Mucosa of descending colon (tissue), 3 donors: ENCODE data around the gene EZH1. TPM values are rescaled to one million over a fixed set of nuclear protein-coding genes. Genes with fewer than 3 reads are reported as not detected.

Source experiments
- ATAC-seq: fragments of 200-7000 bp; cut with Tn5 transposase; one replicate; pipeline ENCODE4 v1.9.1; 2020; ENCODE audit warnings: mild to moderate bottlenecking, moderate library complexity
- DNase-seq, 3 donors: peaks; one replicate each; pipeline ENCODE4 v3.0.0-alpha.2; 2020
- H3K36me3 ChIP-seq: fragments of 200-600 bp; one replicate; pipeline ENCODE4 v1.8.0; 2021; ENCODE audit warnings: low read depth, mild to moderate bottlenecking
- H3K4me1 ChIP-seq: fragments of 200-600 bp; one replicate; pipeline ENCODE4 v1.8.0; 2021; ENCODE audit warnings: low read depth, mild to moderate bottlenecking
- H3K4me3 ChIP-seq: fragments of 200-600 bp; one replicate; pipeline ENCODE4 v1.8.0; 2021; ENCODE audit warnings: mild to moderate bottlenecking
- H3K9me3 ChIP-seq: fragments of 200-600 bp; one replicate; pipeline ENCODE4 v1.8.0; 2021; ENCODE audit warnings: mild to moderate bottlenecking
- CTCF ChIP-seq: fragments of 200-600 bp; IDR thresholded peaks from one replicate; pipeline ENCODE4 v1.8.0; 2022; ENCODE audit warnings: antibody characterized with exemption, mild to moderate bottlenecking
- intact Hi-C, 2 donors: fragments of 100-400 bp; cut with DNase I in 1 of 2; cut with micrococcal nuclease in 1 of 2; formaldehyde crosslinking; loops; one replicate each; pipeline versions ENCODE4 v1.11.0 to v1.11.1; 2022; cut with DNase I, micrococcal nuclease
- total RNA-seq, 3 donors: library from RNA; stranded (reverse); fragmentation: NEBNext Ultra II Directional in 2 of 3; extraction: Animal tissue kit (Norgen Biotek cat#: 25700) in 2 of 3; gene quantifications; one replicate each; pipeline versions ENCODE4 v1.2.1 to v1.2.4, GENCODE V29; 2021 to 2023
- donor health status: DM: no; HTN: no; CAD: no; lungs with moderate emphysema.
- donor health status: DM: no; HTN: no; CAD: no.
- donor health status: DM: no; HTN: yes; CAD: no.

The EZH1 gene
- total RNA-seq, 3 donors from 2014 or later, result 23.8 to 53.7 (median 31.7) TPM

GRCh38 chr17:42694524-42694923 is 50.3 kb downstream of the EZH1 start:
- no peak overlapping the region for H3K4me3 ChIP-seq
- DNase-seq (no peak), ATAC-seq (no peak)
- H3K36me3 ChIP-seq, result no peaks in the 10 kb centered on the region
- intact Hi-C loops, result no loop called here
- TF ChIP-seq CTCF, result no peak
- no peaks in the 10 kb centered on the region for H3K9me3 ChIP-seq
- no peaks in the 10 kb centered on the region for H3K4me1 ChIP-seq

- TF ChIP-seq CTCF, result no peak
- intact Hi-C loops, result no loop called here
- no peak for DNase-seq
- no peaks in the 10 kb centered on the region for H3K4me1 ChIP-seq
- no peaks in the 10 kb centered on the region for H3K36me3 ChIP-seq
- no peak for ATAC-seq
- H3K4me3 ChIP-seq, result no peak overlapping the region
- H3K9me3 ChIP-seq, result no peaks in the 10 kb centered on the region
Measured at GRCh38 chr17:42692489-42692888, 52.4 kb downstream of the EZH1 start.

- Histone ChIP-seq H3K9me3 (no peaks in the 10 kb centered on the region), H3K36me3 (no peaks in the 10 kb centered on the region), H3K4me1 (no peaks in the 10 kb centered on the region), H3K4me3 (no peak overlapping the region)
- ATAC-seq (no peak), DNase-seq (no peak)
- intact Hi-C loops, result no loop called here
- no peak for TF ChIP-seq CTCF
Measured at GRCh38 chr17:42691021-42691545, 53.8 kb downstream of the EZH1 start.

GRCh38 chr17:42690596-42690995 is 54.2 kb downstream of the EZH1 start:
- no peaks in the 10 kb centered on the region for H3K4me1 ChIP-seq
- no peaks in the 10 kb centered on the region for H3K36me3 ChIP-seq
- ATAC-seq (no peak), DNase-seq (no peak)
- no peak for TF ChIP-seq CTCF
- intact Hi-C loops, result no loop called here
- no peak overlapping the region for H3K4me3 ChIP-seq
- no peaks in the 10 kb centered on the region for H3K9me3 ChIP-seq

GRCh38 chr17:42687707-42688320 is 57.0 kb downstream of the EZH1 start:
- ATAC-seq (no peak), DNase-seq (no peak)
- peaks cover 17% of the 10 kb centered on the region for H3K4me1 ChIP-seq
- no peak for TF ChIP-seq CTCF
- H3K4me3 ChIP-seq, result no peak overlapping the region
- H3K36me3 ChIP-seq, result no peaks in the 10 kb centered on the region
- intact Hi-C loops, result no loop called here
- no peaks in the 10 kb centered on the region for H3K9me3 ChIP-seq
